Tibial nerve (tissue), 4 donors: ENCODE results near the gene TNFSF12. TPM values are rescaled to one million over a fixed set of nuclear protein-coding genes. Genes with fewer than 3 reads are reported as not detected.
A peak's percentile ranks its signal among the peaks of the same experiment; 100 is the strongest.

Source experiments
- DNase-seq, 2 donors: peaks; one replicate each; pipeline ENCODE4 v3.0.0-alpha.2; 2019; ENCODE audit warnings: low spot score in 2 of 2
- H3K27ac ChIP-seq, 4 donors: fragments of 200-600 bp; sonication (generic) in 3 of 4; one replicate each; pipeline ENCODE4 v1.5.1; 2017 to 2019; ENCODE audit warnings: mild to moderate bottlenecking in 1 of 4
- H3K27me3 ChIP-seq, 2 donors: fragments of 200-600 bp; sonication (generic) in 1 of 2; one replicate each; pipeline versions ENCODE4 v1.5.1 to v1.6.0; 2017 to 2019
- H3K36me3 ChIP-seq, 3 donors: fragments of 200-600 bp; sonication (generic); one replicate each; pipeline ENCODE4 v1.5.1; 2018 to 2019
- H3K4me1 ChIP-seq, 4 donors: fragments of 200-600 bp; sonication (generic) in 3 of 4; one replicate each; pipeline ENCODE4 v1.5.1; 2017 to 2019
- H3K4me3 ChIP-seq, 4 donors: fragments of 200-600 bp; sonication (generic) in 3 of 4; one replicate each; pipeline ENCODE4 v1.5.1; 2017 to 2019; ENCODE audit warnings: mild to moderate bottlenecking in 1 of 4, moderate library complexity in 1 of 4
- H3K9me3 ChIP-seq, 4 donors: fragments of 200-600 bp; sonication (generic) in 3 of 4; one replicate each; pipeline ENCODE4 v1.5.1; 2017 to 2019
- CTCF ChIP-seq, 5 experiments: fragments of 200-600 bp in 3 of 5; fragments of 450-650 bp in 2 of 5; sonication (generic) in 3 of 5; IDR thresholded peaks; one replicate each; pipeline ENCODE4 v1.5.1; 2016 to 2019; ENCODE audit warnings: antibody characterized with exemption in 5 of 5, mild to moderate bottlenecking in 3 of 5, moderate library complexity in 2 of 5
- EP300 ChIP-seq, 2 donors: sonication (generic); formaldehyde crosslinking; IDR thresholded peaks; one replicate each; pipeline ENCODE4 v1.6.1; 2017; ENCODE audit warnings: antibody characterized with exemption in 2 of 2, mild to moderate bottlenecking in 1 of 2
- POLR2A ChIP-seq, 2 donors: fragments of 450-650 bp; IDR thresholded peaks; one replicate each; pipeline ENCODE4 v1.6.1; 2017; ENCODE audit warnings: antibody characterized with exemption in 2 of 2, mild to moderate bottlenecking in 2 of 2, moderate library complexity in 2 of 2
- WGBS, 2 donors: methylation state at CpG; one replicate each; pipeline ENCODE4 v1.1.5; 2018; 5-methylcytosine and 5-hydroxymethylcytosine counted together
- total RNA-seq, 4 donors: library from RNA; depleted of rRNA; stranded (reverse); fragments of >200 nt; gene quantifications; one replicate each; pipeline ENCODE4 v1.1.0, GENCODE V29; 2016

The TNFSF12 gene
- total RNA-seq, 4 donors from 2014 or later: 59.4 to 109 (median 98.8) TPM

DNA sequence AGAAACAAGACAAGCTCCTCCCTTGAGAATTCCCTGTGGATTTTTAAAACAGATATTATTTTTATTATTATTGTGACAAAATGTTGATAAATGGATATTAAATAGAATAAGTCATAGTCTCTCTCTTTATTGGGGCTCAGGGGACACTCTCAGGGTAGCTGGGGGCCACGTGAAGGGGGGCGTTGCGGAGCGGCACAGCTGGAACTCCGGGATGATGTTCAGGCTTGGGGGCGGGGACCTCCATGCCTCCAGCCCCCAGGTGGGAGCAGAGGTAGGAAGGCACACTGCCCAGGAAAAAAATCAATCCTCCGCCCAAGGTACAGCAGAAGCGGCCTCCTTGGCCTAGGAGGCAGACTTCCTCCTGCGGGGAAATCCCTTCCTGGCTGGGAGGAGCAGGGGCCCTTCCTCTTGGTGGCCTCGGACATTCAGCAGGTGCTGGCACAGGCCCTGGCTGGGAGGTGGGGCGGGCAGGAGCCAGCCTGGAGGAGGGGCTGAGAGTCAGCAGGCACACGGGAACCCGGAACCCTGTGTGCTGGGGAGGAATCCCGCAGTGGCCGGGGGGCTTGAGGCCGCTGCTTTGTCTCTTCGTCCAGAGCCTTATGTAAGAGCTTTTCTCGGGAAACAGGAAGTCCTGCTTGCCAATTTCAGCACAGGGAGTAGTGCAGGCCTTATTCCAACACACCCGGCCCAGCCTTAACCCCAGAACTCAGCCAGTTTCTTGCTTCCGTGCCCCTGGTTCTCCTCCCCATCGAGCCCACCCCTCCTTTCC lies 9.1 kb downstream of the TNFSF12 start:
- Histone ChIP-seq H3K27ac (peak overlapping the region; percentile 92 to 94 (median 94)), H3K4me3 (peak overlapping the region; percentile 18 to 88 (median 60)), H3K4me1 (peaks cover 0 to 57% (median 45%) of the 10 kb centered on the region in 4 donors), H3K36me3 (peaks cover 0 to 10% (median 0%) of the 10 kb centered on the region in 3 donors), H3K27me3 (no peaks in the 10 kb centered on the region), H3K9me3 (no peaks in the 10 kb centered on the region)
- TF ChIP-seq EP300 (IDR thresholded peaks at IDR 0.05) (peak; percentile 86 to 88), POLR2A (IDR thresholded peaks at IDR 0.05) (peak in 1 of 2 donors; percentile 60), CTCF (IDR thresholded peaks at IDR 0.05) (peak in 1 of 5 experiments; percentile 5)
- DNase-seq: peak; percentile 73 to 74
- 11 to 13% methylated on average over 18 to 21 of the region's 21 CpGs for WGBS, 2 donors

DNA sequence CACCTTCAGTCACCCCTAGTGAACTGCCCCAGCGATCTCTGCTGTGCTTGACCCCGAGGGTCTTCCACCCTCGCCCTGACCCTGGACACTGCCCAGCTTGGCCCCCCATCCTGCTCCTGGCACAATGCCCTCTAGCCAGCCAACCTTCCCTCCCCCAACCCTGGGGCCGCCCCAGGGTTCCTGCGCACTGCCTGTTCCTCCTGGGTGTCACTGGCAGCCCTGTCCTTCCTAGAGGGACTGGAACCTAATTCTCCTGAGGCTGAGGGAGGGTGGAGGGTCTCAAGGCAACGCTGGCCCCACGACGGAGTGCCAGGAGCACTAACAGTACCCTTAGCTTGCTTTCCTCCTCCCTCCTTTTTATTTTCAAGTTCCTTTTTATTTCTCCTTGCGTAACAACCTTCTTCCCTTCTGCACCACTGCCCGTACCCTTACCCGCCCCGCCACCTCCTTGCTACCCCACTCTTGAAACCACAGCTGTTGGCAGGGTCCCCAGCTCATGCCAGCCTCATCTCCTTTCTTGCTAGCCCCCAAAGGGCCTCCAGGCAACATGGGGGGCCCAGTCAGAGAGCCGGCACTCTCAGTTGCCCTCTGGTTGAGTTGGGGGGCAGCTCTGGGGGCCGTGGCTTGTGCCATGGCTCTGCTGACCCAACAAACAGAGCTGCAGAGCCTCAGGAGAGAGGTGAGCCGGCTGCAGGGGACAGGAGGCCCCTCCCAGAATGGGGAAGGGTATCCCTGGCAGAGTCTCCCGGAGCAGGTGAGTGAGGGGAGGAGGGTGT lies 9.9 kb downstream of the TNFSF12 start, which contains the start of gene TNFSF13:
TNFSF13 (plus strand) TSS at position 207 of the 776 bp plus-strand sequence; CDS start at position 497, 290 bp downstream.
- Histone ChIP-seq H3K4me3 (peak within 1 kb of the TSS; percentile 18 to 88 (median 60)), H3K9me3 (no peaks in the 10 kb centered on the region), H3K36me3 (peaks cover 0 to 11% (median 0%) of the 10 kb centered on the region in 3 donors), H3K27me3 (no peaks in the 10 kb centered on the region), H3K27ac (peak within 1 kb of the TSS; percentile 92 to 94 (median 94)), H3K4me1 (peaks cover 0 to 65% (median 53%) of the 10 kb centered on the region in 4 donors)
- no peak for TF ChIP-seq EP300 (IDR thresholded peaks at IDR 0.05)
- TF ChIP-seq POLR2A (IDR thresholded peaks at IDR 0.05): no peak
- TF ChIP-seq CTCF (IDR thresholded peaks at IDR 0.05): no peak
- peak in 1 of 2 donors; percentile 50 for DNase-seq
- 10 to 20% methylated on average over 16 of the region's 16 CpGs for WGBS, 2 donors

DNA sequence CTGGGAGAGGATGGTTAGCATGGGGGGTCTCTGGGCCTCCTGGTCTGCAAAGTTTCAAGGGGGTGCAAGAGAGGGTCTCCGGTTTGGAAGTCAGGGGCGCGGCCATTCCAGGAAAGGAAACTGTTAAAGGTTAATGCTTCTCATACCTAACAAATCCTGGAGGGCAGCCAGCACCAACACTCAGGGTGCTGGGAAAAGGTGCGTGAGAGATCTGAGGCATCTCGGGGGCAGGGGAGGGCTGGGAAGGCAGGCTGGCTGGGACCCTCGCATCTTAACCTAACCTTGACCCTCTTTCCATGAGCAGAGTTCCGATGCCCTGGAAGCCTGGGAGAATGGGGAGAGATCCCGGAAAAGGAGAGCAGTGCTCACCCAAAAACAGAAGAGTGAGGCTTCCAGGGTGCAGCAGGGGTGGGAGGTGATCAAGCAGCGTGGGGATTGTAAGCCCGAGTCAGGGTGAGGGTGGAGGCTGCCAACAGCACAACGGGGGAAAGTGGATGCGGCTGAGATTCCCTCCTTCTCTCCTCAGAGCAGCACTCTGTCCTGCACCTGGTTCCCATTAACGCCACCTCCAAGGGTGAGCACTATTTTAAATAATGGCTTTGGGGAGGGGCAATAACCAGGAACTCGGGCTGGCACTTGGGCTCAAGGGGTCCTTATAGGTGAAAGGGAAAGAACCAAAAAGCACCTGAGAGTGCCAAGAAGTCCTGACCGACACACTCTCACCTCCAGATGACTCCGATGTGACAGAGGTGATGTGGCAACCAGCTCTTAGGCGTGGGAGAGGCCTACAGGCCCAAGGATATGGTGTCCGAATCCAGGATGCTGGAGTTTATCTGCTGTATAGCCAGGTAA lies 10.7 kb downstream of the TNFSF12 start:
- TF ChIP-seq CTCF (IDR thresholded peaks at IDR 0.05) (no peak), EP300 (IDR thresholded peaks at IDR 0.05) (no peak), POLR2A (IDR thresholded peaks at IDR 0.05) (no peak)
- Histone ChIP-seq H3K4me1 (peaks cover 0 to 73% (median 55%) of the 10 kb centered on the region in 4 donors), H3K4me3 (peak overlapping the region; percentile 18 to 88 (median 60)), H3K27me3 (no peaks in the 10 kb centered on the region), H3K9me3 (no peaks in the 10 kb centered on the region), H3K27ac (peak overlapping the region; percentile 92 to 94 (median 94)), H3K36me3 (peaks cover 0 to 16% (median under 1%) of the 10 kb centered on the region in 3 donors)
- DNase-seq: no peak
- WGBS, 2 donors: 54 to 70% methylated on average over 16 to 18 of the region's 18 CpGs

DNA sequence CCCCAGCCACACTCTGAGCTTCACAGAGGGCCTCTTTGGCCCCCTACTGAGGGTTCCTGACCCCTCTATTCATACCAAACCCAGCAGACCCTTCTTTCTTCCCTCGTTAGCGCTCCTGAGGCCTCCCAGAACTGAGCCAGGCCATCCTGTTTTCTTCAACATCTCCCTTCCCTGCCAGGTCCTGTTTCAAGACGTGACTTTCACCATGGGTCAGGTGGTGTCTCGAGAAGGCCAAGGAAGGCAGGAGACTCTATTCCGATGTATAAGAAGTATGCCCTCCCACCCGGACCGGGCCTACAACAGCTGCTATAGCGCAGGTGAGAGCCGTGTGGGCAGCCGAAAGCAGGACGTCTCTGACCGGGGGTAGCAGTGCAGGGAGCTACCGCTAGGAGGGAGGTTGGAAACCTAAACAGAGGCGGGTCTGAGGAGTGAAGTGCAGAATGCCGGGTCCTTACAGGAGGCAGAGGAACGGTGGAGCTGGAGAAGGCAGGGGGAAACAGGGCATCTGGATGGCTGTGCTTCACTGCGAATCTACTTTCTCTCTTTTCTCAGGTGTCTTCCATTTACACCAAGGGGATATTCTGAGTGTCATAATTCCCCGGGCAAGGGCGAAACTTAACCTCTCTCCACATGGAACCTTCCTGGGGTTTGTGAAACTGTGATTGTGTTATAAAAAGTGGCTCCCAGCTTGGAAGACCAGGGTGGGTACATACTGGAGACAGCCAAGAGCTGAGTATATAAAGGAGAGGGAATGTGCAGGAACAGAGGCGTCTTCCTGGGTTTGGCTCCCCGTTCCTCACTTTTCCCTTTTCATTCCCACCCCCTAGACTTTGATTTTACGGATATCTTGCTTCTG lies 11.5 kb downstream of the TNFSF12 start:
- TF ChIP-seq POLR2A (IDR thresholded peaks at IDR 0.05) (no peak), CTCF (IDR thresholded peaks at IDR 0.05) (peak in 4 of 5 experiments; percentile 37 to 54 (median 42))
- DNase-seq: peak in 1 of 2 donors; percentile 46
- peaks cover 0 to 81% (median 55%) of the 10 kb centered on the region in 4 donors for H3K4me1 ChIP-seq

More for the DNA sequence above, 11.5 kb downstream of the TNFSF12 start:
- Histone ChIP-seq H3K4me3 (peak overlapping the region; percentile 15 to 88 (median 80)), H3K27ac (peak overlapping the region; percentile 92 to 94 (median 94)), H3K27me3 (no peaks in the 10 kb centered on the region), H3K9me3 (no peaks in the 10 kb centered on the region), H3K36me3 (peaks cover 0 to 25% (median 9%) of the 10 kb centered on the region in 3 donors)
- WGBS, 2 donors: 27 to 30% methylated on average over 22 of the region's 22 CpGs
